ENCODE data around the gene NRG4.
"Not testable (repeated sequence)": the region's sequence is repeated elsewhere in the genome, so short reads cannot be mapped to it uniquely, and the experiment has no call there.

Gene NRG4

GRCh38 chr15:75992897-75993296 lies 19.3 kb downstream of the NRG4 start:
- no peak for DNase-seq

- DNase-seq = no peak
Observed at GRCh38 chr15:75989875-75990274, 22.3 kb downstream of the NRG4 start.

GRCh38 chr15:75989045-75989444 lies 23.2 kb downstream of the NRG4 start:
- DNase-seq = no peak

- peak in 1 of 2 donors; percentile 4 for DNase-seq
Observed at GRCh38 chr15:75985971-75986370, 26.3 kb downstream of the NRG4 start.

- not testable (repeated sequence) for DNase-seq
Observed at GRCh38 chr15:75984706-75985105, 27.5 kb downstream of the NRG4 start.

- DNase-seq = no peak
Observed at GRCh38 chr15:75982468-75982867, 29.8 kb downstream of the NRG4 start.

- no peak for DNase-seq
Observed at GRCh38 chr15:75981149-75981815, 30.9 kb downstream of the NRG4 start.

GRCh38 chr15:75976766-75977165 lies 35.5 kb downstream of the NRG4 start:
- DNase-seq = not testable (repeated sequence)

- peak in 1 of 2 donors; percentile 15 for DNase-seq
Observed at GRCh38 chr15:75966073-75966472, 46.2 kb downstream of the NRG4 start.

- DNase-seq = no peak
Observed at GRCh38 chr15:75961331-75961730, 50.9 kb downstream of the NRG4 start.

- no peak for DNase-seq
Observed at GRCh38 chr15:75955720-75956119, 56.5 kb downstream of the NRG4 start.

GRCh38 chr15:75952525-75952924 lies 59.7 kb downstream of the NRG4 start:
- peak; percentile 15 to 20 for DNase-seq

- no peak for DNase-seq
Observed at GRCh38 chr15:75948761-75949296, 63.4 kb downstream of the NRG4 start.

GRCh38 chr15:75947092-75947491 lies 65.1 kb downstream of the NRG4 start:
- DNase-seq = peak; percentile 44 to 77

- DNase-seq = peak; percentile 79 to 86
Observed at GRCh38 chr15:75945953-75946352, 66.3 kb downstream of the NRG4 start.

GRCh38 chr15:75943713-75944215 lies 68.5 kb downstream of the NRG4 start:
- peak in 1 of 2 donors; percentile 12 for DNase-seq

- DNase-seq = no peak
Observed at GRCh38 chr15:75943246-75943645, 69.0 kb downstream of the NRG4 start.

- no peak for DNase-seq
Observed at GRCh38 chr15:75942464-75942863, 69.8 kb downstream of the NRG4 start.

- no peak for DNase-seq
Observed at GRCh38 chr15:75930866-75931265, 81.4 kb downstream of the NRG4 start.

- no peak for DNase-seq
Observed at GRCh38 chr15:75929799-75930565, 82.2 kb downstream of the NRG4 start.

GRCh38 chr15:75928680-75929608 lies 83.3 kb downstream of the NRG4 start:
- DNase-seq = no peak

GRCh38 chr15:75927601-75928000 lies 84.6 kb downstream of the NRG4 start:
- no peak for DNase-seq

- DNase-seq = no peak
Observed at GRCh38 chr15:75926931-75927330, 85.3 kb downstream of the NRG4 start.
